ENCODE results near the gene EBP.
"Not testable (repeated sequence)": the region's sequence is repeated elsewhere in the genome, so short reads cannot be mapped to it uniquely, and the experiment has no call there.

EBP gene

GRCh38 chrX:48531358-48531959 is 9.9 kb downstream of the EBP start:
- no peak for DNase-seq

- DNase-seq, result no peak
Observed at GRCh38 chrX:48532161-48532560, 10.6 kb downstream of the EBP start.

- DNase-seq, result no peak
Observed at GRCh38 chrX:48533165-48533564, 11.6 kb downstream of the EBP start.

- no peak for DNase-seq
Observed at GRCh38 chrX:48538641-48539344, 17.2 kb downstream of the EBP start.

- peak; percentile 88 for DNase-seq
Observed at GRCh38 chrX:48539345-48540027, 17.9 kb downstream of the EBP start, which contains the start of gene TBC1D25. Gene TBC1D25, plus strand, starts transcription at chrX:48539714. Its CDS starts 84 bp downstream, at chrX:48539798.

GRCh38 chrX:48540028-48540375 is 18.4 kb downstream of the EBP start:
- DNase-seq, result no peak

- no peak for DNase-seq
Observed at GRCh38 chrX:48540480-48540879, 18.9 kb downstream of the EBP start.

- DNase-seq, result no peak
Observed at GRCh38 chrX:48541140-48541814, 19.7 kb downstream of the EBP start.

GRCh38 chrX:48548871-48549270 is 27.3 kb downstream of the EBP start:
- no peak for DNase-seq

GRCh38 chrX:48555731-48556325 is 34.2 kb downstream of the EBP start:
- not testable (repeated sequence) for DNase-seq

- DNase-seq, result no peak
Observed at GRCh38 chrX:48558271-48558670, 36.7 kb downstream of the EBP start.

GRCh38 chrX:48559636-48560035 is 38.0 kb downstream of the EBP start:
- no peak for DNase-seq

- no peak for DNase-seq
Observed at GRCh38 chrX:48560056-48560455, 38.4 kb downstream of the EBP start.

- no peak for DNase-seq
Observed at GRCh38 chrX:48560681-48561080, 39.1 kb downstream of the EBP start.

- no peak for DNase-seq
Observed at GRCh38 chrX:48569958-48570357, 48.4 kb downstream of the EBP start.

- no peak for DNase-seq
Observed at GRCh38 chrX:48573690-48574269, 52.2 kb downstream of the EBP start.

- DNase-seq, result peak; percentile 80
Observed at GRCh38 chrX:48574270-48575266, 53.0 kb downstream of the EBP start, which contains the start of gene RBM3. Gene RBM3, plus strand, starts transcription at chrX:48574484. Its CDS starts 697 bp downstream, at chrX:48575181.

- no peak for DNase-seq
Observed at GRCh38 chrX:48575642-48576041, 54.0 kb downstream of the EBP start.

GRCh38 chrX:48576108-48576507 is 54.5 kb downstream of the EBP start:
- DNase-seq, result no peak
